ENCODE data around the gene RENBP.
A peak's percentile ranks its signal among the peaks of the same experiment; 100 is the strongest.

The RENBP gene

GRCh38 chrX:153939573-153939972, 4.9 kb downstream of the RENBP start:
- TF ChIP-seq CTCF (IDR thresholded peaks at IDR 0.05; ENCODE audit: insufficient read depth, low read length, missing control alignments): no peak
- ChIA-PET CTCF (interaction anchor here (1.3 to 4.8 kb wide), 3 partner anchors 8 to 173 kb away, joined by 3 to 53 read pairs (median 3); no protein-coding TSS in a partner anchor), POLR2A (no interaction called here)
- H3K4me3 ChIP-seq (ENCODE audit: low read depth, low read length): no peak overlapping the region
- DNase-seq (ENCODE audit: low read depth, low spot score): no peak

GRCh38 chrX:153938226-153938786, 6.1 kb downstream of the RENBP start:
- ChIA-PET POLR2A (no interaction called here), CTCF (interaction anchor here (4.8 kb wide), 1 partner anchor 10 kb away, joined by 53 read pairs; no protein-coding TSS in a partner anchor)
- TF ChIP-seq CTCF (IDR thresholded peaks at IDR 0.05; ENCODE audit: insufficient read depth, low read length, missing control alignments): no peak
- no peak overlapping the region for H3K4me3 ChIP-seq (ENCODE audit: low read depth, low read length)
- DNase-seq (ENCODE audit: low read depth, low spot score): no peak

- ChIA-PET CTCF (interaction anchor here (4.8 kb wide), 1 partner anchor 11 kb away, joined by 53 read pairs; no protein-coding TSS in a partner anchor), POLR2A (no interaction called here)
- H3K4me3 ChIP-seq (ENCODE audit: low read depth, low read length): no peak overlapping the region
- no peak for TF ChIP-seq CTCF (IDR thresholded peaks at IDR 0.05; ENCODE audit: insufficient read depth, low read length, missing control alignments)
- no peak for DNase-seq (ENCODE audit: low read depth, low spot score)
These were observed 7.4 kb downstream of the RENBP start for GRCh38 chrX:153937056-153937455.

- DNase-seq (ENCODE audit: low read depth, low spot score): no peak
- POLR2A ChIA-PET: interaction anchor here (2.1 kb wide), 1 partner anchor 141 kb away, joined by 8 read pairs; the partner anchor contains the start of genes IDH3G and SSR4
- peak overlapping the region; percentile 49 for H3K4me3 ChIP-seq (ENCODE audit: low read depth, low read length)
- CTCF ChIA-PET: interaction anchor here (0.8 to 4.8 kb wide), 4 partner anchors 11 to 15 kb away, joined by 3 to 53 read pairs (median 14); no protein-coding TSS in a partner anchor
- no peak for TF ChIP-seq CTCF (IDR thresholded peaks at IDR 0.05; ENCODE audit: insufficient read depth, low read length, missing control alignments)
These were observed 9.1 kb downstream of the RENBP start for GRCh38 chrX:153935326-153935851.

DNA sequence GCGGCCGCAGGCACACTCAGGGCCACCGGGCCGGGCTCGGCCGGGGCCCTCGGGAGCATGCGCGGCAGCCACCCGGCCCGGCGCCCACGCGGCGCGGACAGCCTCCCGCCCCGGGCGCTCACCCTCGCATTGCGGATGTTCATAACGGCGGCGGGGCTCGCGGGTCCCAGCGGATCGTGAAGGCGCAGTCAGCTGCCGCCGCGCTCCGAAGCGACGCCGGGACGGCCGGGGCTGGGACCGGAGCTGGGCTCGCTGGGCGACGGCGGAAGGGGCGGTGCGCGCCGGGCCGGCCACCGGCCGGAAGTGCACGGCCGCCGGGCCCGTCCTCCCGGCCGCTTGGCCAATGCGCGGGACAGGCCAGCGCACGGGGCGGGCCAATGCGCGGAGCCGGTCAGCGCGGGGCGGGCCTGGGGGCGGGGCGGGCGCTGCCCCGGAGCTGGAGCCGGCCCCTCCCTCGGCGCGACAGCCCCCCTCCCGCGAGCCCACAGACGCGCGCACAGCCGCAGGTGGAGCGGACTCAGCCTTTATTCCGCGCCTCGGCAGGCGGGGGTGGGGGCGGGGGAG, 9.6 kb downstream of the RENBP start, which contains the start of gene NAA10:
TSS of gene NAA10 (minus strand) at position 276 of the 564 bp plus-strand sequence. CDS start at position 143, 133 bp downstream.
- POLR2A ChIA-PET: interaction anchor here (2.1 kb wide), 1 partner anchor 140 kb away, joined by 8 read pairs; the partner anchor contains the start of genes IDH3G and SSR4
- DNase-seq (ENCODE audit: low read depth, low spot score): no peak
- peak within 1 kb of the TSS; percentile 68 for H3K4me3 ChIP-seq (ENCODE audit: low read depth, low read length)
- CTCF ChIA-PET: interaction anchor here (0.8 to 3.4 kb wide), 4 partner anchors 12 to 174 kb away, joined by 3 to 24 read pairs (median 4); no protein-coding TSS in a partner anchor
- TF ChIP-seq CTCF (IDR thresholded peaks at IDR 0.05; ENCODE audit: insufficient read depth, low read length, missing control alignments): no peak

Measured in AG04449 (cell line).